GM10266 (cell line): Measurements from ENCODE around the gene ACOT7.
"Not testable (repeated sequence)": the region's sequence is repeated elsewhere in the genome, so short reads cannot be mapped to it uniquely, and the experiment has no call there.

Source experiments
- DNase-seq: peaks from one replicate; pipeline ENCODE4 v3.0.0; 2012; ENCODE audit errors: extremely low spot score
- CTCF ChIP-seq: IDR thresholded peaks from 2 replicates; pipeline ENCODE4 v1.5.1; 2012; ENCODE audit warnings: mild to moderate bottlenecking, low read depth; ENCODE audit not compliant: control insufficient read depth, insufficient read depth; ENCODE audit errors: missing control alignments

Gene ACOT7

DNA sequence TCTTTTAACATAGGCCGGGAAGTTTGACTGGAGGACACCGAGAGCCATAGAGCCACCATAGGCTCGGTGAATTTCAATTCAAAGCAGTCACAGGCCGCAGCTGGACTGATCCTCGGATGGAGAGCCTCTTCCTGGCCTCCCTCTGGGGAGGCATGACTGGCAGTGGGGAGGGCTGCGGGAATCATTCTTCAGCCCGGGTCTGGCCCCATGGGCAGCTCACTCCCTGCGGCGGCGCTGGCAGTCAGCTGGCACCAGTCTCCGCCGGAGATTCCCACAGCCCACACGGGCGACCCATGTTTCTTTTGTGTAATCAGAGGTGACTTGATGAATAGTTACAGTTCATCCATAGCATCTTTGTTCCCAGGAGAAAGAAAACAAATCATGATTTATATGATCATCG, 41.6 kb upstream of the ACOT7 start:
- no peak for TF ChIP-seq CTCF
- DNase-seq, result no peak

- DNase-seq, result no peak
- no peak for TF ChIP-seq CTCF
Measured at GRCh38 chr1:6434186-6434585, 40.6 kb upstream of the ACOT7 start.

GRCh38 chr1:6431645-6432579, 38.3 kb upstream of the ACOT7 start:
- DNase-seq, result not testable (repeated sequence)

DNA sequence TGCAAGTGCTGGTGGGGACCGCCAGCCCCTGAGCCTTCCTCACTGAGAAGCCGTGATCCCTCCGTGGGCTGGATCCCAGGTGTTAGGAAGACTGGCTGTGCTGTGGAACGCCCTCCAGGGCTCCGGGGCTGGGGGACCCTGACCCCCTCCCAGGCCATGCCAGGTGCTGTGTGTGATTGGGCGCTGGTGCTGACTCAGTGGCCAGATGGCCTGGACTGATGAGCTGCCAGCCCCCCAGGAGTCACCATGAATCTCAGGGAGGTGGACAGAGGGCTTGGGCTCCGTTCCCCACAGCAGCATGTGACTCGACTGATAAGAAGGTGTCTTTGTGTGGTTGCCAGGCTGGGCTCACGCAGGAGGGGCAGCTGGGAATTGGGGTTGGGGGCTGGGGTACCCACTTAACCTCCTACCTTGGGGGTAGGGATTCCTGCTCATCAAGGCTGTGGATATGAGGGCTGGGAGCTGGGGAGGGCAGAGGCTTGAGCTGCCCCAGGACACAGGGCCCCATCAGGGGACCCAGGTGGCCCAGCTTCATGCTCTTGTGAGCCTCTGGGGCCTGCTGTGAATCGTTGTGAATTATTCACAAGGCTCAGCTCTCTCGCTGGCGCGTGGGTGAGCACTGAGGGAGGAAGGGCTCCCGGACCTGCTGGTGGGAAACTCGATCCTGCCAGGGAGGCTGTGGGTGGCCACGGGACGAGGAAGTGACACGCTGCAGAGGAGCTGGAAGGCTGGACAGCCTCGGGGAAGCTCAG, 36.3 kb upstream of the ACOT7 start:
- not testable (repeated sequence) for DNase-seq

DNA sequence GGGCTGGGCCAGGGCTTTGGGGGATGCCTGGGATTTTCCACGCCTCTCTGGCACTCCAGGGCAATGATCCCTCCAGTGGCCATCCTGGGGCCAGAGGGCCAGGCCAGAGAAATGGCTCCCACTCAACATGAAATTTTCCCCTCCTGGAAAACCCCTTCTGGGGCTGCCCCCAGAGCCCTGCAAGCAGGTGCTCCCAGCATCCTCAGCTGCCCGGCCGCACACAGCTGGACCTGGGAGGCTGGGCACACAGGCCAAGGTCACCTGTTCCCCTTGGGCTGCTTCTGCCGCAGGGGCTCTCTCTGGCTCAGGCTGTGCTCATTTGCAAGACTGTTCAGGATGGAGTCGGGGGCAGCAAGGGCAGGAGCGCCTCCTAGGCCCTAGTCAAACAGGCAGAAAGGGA, 34.9 kb upstream of the ACOT7 start:
- DNase-seq, result not testable (repeated sequence)

DNA sequence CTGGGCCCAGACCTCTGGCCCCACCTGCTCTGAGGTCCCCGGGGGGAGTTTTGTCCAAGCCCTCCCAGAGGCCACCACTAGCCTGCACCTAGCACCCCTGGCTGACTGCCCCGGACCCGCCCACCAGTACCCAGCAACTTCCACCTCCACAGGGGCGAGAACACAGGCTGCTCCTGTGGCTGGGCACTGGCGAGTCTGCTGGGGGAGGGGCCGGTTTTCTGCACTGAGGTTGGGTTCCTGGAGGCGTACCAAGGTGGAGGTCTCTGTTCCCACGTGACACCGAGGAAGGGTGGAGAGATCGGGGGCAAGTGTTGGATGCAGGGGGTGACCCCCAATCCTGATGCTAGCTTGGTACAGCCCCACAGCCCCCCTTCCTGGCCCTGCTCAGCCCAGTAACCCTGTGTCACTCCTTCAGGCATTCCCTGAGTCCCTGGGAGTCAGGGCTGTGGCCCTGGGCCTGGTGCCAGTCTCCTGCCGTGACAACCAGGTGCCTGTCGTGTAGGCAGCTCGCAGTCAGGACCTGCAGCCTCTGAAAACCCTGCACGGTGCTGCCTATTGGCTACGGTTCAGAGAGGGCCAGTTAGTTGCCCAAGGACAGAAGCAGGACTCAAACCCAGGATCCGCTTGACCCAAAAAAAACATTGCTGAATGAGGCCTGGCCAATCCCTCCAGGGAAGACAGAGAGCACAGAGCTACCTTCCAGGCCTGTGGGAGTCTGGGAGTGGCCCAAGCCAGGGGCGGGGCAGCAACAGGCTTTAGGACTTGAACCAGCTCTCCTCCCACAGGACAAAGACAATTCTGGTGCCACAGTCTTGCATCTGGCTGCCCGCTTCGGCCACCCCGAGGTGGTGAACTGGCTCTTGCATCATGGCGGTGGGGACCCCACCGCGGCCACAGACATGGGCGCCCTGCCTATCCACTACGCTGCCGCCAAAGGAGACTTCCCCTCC, 34.1 kb upstream of the ACOT7 start:
- no peak for DNase-seq
- no peak for TF ChIP-seq CTCF

DNA sequence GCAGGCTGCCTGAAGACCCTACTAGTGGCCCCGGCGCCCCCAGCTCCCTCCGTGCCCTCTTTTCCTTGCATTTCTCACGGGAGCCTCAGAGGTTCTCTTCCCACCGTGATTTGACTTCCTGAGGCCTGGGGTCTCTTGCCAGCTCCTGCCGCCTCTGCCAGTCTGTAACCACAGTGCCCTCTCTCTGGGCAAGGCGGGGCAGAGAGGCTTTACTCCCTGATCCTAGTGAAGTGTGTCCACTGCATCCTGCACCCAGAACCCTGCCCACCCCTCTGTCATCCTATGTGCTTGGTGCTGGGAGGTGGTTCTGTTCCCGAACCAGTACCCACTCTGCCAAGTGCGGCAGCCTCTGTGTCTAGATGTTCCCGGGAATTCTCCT, 33.4 kb upstream of the ACOT7 start:
- DNase-seq, result no peak
- no peak for TF ChIP-seq CTCF

GRCh38 chr1:6426277-6426971, 32.9 kb upstream of the ACOT7 start:
- no peak for TF ChIP-seq CTCF
- DNase-seq, result no peak
